Activated B cell treated with CpG ODN at 0.5 μM for 24 hours (primary cell): Measurements from ENCODE around the gene TEN1. TPM values are rescaled to one million over a fixed set of nuclear protein-coding genes. Genes with fewer than 3 reads are reported as not detected.
"Not testable (repeated sequence)": the region's sequence is repeated elsewhere in the genome, so short reads cannot be mapped to it uniquely, and the experiment has no call there.

Experiments
- ATAC-seq: fragments of 200-7000 bp; cut with Tn5 transposase; one replicate; pipeline ENCODE4 v1.10.0; 2021; ENCODE audit warnings: low read depth, mild to moderate bottlenecking, moderate library complexity
- CTCF ChIA-PET: fragments of 350-600 bp; sonication (Branson Sonifier 250); formaldehyde crosslinking; loops from one replicate; lab custom pipeline; 2021; ENCODE audit warnings: antibody characterized with exemption; lab: Charles Lee
- POLR2A ChIA-PET: fragments of 350-600 bp; sonication (Branson Sonifier 250); formaldehyde crosslinking; loops from one replicate; lab custom pipeline; 2021; ENCODE audit warnings: antibody characterized with exemption; lab: Charles Lee
- DNase-seq: peaks from one replicate; pipeline ENCODE4 v3.0.0; 2022
- H3K27ac Mint-ChIP-seq: one replicate; pipeline ENCODE4 v1.8.0; 2020; ENCODE audit warnings: mixed read lengths
- H3K27me3 Mint-ChIP-seq: one replicate; pipeline ENCODE4 v1.8.0; 2021; ENCODE audit warnings: mixed read lengths
- H3K36me3 Mint-ChIP-seq: one replicate; pipeline ENCODE4 v1.8.0; 2021; ENCODE audit warnings: low read depth, mixed read lengths
- H3K4me1 Mint-ChIP-seq: one replicate; pipeline ENCODE4 v1.8.0; 2021; ENCODE audit warnings: mixed read lengths
- H3K4me3 Mint-ChIP-seq: one replicate; pipeline ENCODE4 v1.8.0; 2020; ENCODE audit warnings: mild to moderate bottlenecking, mixed read lengths
- H3K9me3 Mint-ChIP-seq: one replicate; pipeline ENCODE4 v1.8.0; 2020; ENCODE audit warnings: mixed read lengths
- CTCF ChIP-seq: fragments of 200-600 bp; IDR thresholded peaks from one replicate; pipeline ENCODE4 v1.8.0; 2022; ENCODE audit warnings: antibody characterized with exemption, mild to moderate bottlenecking
- intact Hi-C: fragments of 100-400 bp; cut with micrococcal nuclease; formaldehyde crosslinking; loops from one replicate; pipeline ENCODE4 v1.15.1; 2024
- total RNA-seq: library from RNA; stranded (reverse); gene quantifications from 2 replicates; pipeline ENCODE4 v1.2.3, GENCODE V29; 2022

TEN1 gene
- total RNA-seq, 1 donor from 2014 or later: 22.7 TPM

- Mint-ChIP-seq H3K27me3 (no peaks in the 10 kb centered on the region), H3K27ac (no peak overlapping the region), H3K4me1 (no peaks in the 10 kb centered on the region), H3K4me3 (no peak overlapping the region), H3K36me3 (peaks cover 73% of the 10 kb centered on the region), H3K9me3 (no peaks in the 10 kb centered on the region)
- ATAC-seq: no peak
- ChIA-PET CTCF (no interaction called here), POLR2A (no interaction called here)
- no peak for DNase-seq
- intact Hi-C loops: no loop called here
- TF ChIP-seq CTCF: no peak
These were observed 61.3 kb downstream of the TEN1 start for GRCh38 chr17:76040376-76040775.

- H3K9me3 Mint-ChIP-seq, H3K27ac Mint-ChIP-seq, ATAC-seq, DNase-seq, H3K4me1 Mint-ChIP-seq, H3K4me3 Mint-ChIP-seq, H3K27me3 Mint-ChIP-seq, intact Hi-C loops, POLR2A ChIA-PET, CTCF ChIA-PET: not testable (repeated sequence)
- H3K36me3 Mint-ChIP-seq: peaks cover 89% of the 10 kb centered on the region
These were observed 63.8 kb downstream of the TEN1 start for GRCh38 chr17:76042868-76043267.

GRCh38 chr17:76044475-76045007, 65.5 kb downstream of the TEN1 start:
- H3K4me3 Mint-ChIP-seq, H3K9me3 Mint-ChIP-seq, CTCF ChIA-PET, POLR2A ChIA-PET, H3K4me1 Mint-ChIP-seq, H3K27ac Mint-ChIP-seq, H3K27me3 Mint-ChIP-seq, DNase-seq, ATAC-seq, intact Hi-C loops: not testable (repeated sequence)
- peaks cover 88% of the 10 kb centered on the region for H3K36me3 Mint-ChIP-seq

GRCh38 chr17:76046064-76046463, 67.0 kb downstream of the TEN1 start:
- intact Hi-C loops: no loop called here
- ChIA-PET CTCF (no interaction called here), POLR2A (interaction anchor here (0.6 to 0.7 kb wide), 3 partner anchors 37 to 401 kb away, joined by 3 to 8 read pairs (median 3); no protein-coding TSS in a partner anchor)
- no peak overlapping the region for H3K4me3 Mint-ChIP-seq
- DNase-seq (no peak), ATAC-seq (no peak)
- H3K36me3 Mint-ChIP-seq: peaks cover 90% of the 10 kb centered on the region
- no peak for TF ChIP-seq CTCF
- peaks cover 6% of the 10 kb centered on the region for H3K4me1 Mint-ChIP-seq
- H3K27ac Mint-ChIP-seq: no peak overlapping the region
- no peaks in the 10 kb centered on the region for H3K9me3 Mint-ChIP-seq
- H3K27me3 Mint-ChIP-seq: no peaks in the 10 kb centered on the region

GRCh38 chr17:76048025-76048605, 69.1 kb downstream of the TEN1 start:
- ATAC-seq (no peak), DNase-seq (no peak)
- H3K9me3 Mint-ChIP-seq: no peaks in the 10 kb centered on the region
- H3K4me3 Mint-ChIP-seq: no peak overlapping the region
- H3K27me3 Mint-ChIP-seq: no peaks in the 10 kb centered on the region
- no peak for TF ChIP-seq CTCF
- intact Hi-C loops: no loop called here
- peaks cover 6% of the 10 kb centered on the region for H3K4me1 Mint-ChIP-seq
- ChIA-PET CTCF (no interaction called here), POLR2A (no interaction called here)
- H3K36me3 Mint-ChIP-seq: peaks cover 86% of the 10 kb centered on the region
- H3K27ac Mint-ChIP-seq: no peak overlapping the region

GRCh38 chr17:76048711-76049110, 69.7 kb downstream of the TEN1 start:
- H3K4me1 Mint-ChIP-seq: peaks cover 6% of the 10 kb centered on the region
- peaks cover 86% of the 10 kb centered on the region for H3K36me3 Mint-ChIP-seq
- H3K27ac Mint-ChIP-seq: no peak overlapping the region
- no peaks in the 10 kb centered on the region for H3K9me3 Mint-ChIP-seq
- no peak overlapping the region for H3K4me3 Mint-ChIP-seq
- ChIA-PET CTCF (no interaction called here), POLR2A (no interaction called here)
- intact Hi-C loops: no loop called here
- TF ChIP-seq CTCF: no peak
- H3K27me3 Mint-ChIP-seq: no peaks in the 10 kb centered on the region
- DNase-seq: no peak
- no peak for ATAC-seq
